Measurements from ENCODE around the gene TANGO2. TPM values are rescaled to one million over a fixed set of nuclear protein-coding genes. Genes with fewer than 3 reads are reported as not detected.

TANGO2 gene
- total and polyA plus RNA-seq, 10 of the 15 experiments (the other 5 are each of a cell fraction or from before 2014, with no cell fraction given) = 4.0 to 24.8 (median 20.9) TPM

DNA sequence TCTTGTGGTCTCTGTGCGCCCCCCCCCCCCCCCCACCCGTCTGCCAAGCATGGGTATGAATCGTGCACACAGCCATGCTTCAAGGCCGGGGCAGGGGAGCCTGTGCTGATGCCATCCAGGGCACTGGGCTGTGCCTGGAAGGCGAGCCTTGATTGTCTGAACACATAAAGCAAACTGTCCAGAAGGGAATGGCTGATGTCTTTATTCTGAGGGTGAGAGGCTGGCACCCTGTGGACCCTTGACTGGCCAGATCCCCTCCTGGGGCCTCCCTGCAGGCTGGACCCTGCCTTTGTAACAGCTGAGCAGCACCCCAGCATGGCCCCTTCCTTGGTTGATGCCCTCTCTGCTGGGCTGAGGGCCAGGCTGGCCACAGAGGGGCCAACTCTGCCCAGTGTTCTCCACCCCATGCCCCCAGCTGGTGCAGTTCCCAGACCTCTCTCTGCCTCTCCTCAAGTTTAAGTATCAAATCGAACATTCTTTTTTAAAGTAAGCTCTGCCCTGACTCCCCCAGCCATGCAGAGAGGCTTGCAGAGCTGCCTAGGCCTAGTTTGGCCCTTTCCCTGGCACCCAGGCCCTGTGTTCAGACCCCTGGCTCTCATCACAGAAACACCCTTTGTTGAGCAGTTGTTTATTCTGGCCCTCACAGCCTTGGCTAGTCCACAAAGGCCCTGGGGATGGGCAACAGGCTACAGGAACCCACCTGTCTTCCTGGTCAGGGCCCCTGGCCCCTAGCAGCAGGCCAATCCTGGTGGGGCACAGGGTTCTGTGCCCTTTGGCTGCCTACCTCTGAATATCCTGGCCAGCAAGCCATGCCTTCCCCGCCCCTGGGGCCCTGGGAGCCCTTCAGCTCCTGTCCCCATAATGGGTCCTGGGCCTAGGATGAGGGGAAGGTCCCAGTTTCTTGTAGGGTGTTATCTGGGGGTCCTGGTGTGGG is 91.0 kb downstream of the TANGO2 start (continued):
- TF ChIP-seq, protein P1, sequence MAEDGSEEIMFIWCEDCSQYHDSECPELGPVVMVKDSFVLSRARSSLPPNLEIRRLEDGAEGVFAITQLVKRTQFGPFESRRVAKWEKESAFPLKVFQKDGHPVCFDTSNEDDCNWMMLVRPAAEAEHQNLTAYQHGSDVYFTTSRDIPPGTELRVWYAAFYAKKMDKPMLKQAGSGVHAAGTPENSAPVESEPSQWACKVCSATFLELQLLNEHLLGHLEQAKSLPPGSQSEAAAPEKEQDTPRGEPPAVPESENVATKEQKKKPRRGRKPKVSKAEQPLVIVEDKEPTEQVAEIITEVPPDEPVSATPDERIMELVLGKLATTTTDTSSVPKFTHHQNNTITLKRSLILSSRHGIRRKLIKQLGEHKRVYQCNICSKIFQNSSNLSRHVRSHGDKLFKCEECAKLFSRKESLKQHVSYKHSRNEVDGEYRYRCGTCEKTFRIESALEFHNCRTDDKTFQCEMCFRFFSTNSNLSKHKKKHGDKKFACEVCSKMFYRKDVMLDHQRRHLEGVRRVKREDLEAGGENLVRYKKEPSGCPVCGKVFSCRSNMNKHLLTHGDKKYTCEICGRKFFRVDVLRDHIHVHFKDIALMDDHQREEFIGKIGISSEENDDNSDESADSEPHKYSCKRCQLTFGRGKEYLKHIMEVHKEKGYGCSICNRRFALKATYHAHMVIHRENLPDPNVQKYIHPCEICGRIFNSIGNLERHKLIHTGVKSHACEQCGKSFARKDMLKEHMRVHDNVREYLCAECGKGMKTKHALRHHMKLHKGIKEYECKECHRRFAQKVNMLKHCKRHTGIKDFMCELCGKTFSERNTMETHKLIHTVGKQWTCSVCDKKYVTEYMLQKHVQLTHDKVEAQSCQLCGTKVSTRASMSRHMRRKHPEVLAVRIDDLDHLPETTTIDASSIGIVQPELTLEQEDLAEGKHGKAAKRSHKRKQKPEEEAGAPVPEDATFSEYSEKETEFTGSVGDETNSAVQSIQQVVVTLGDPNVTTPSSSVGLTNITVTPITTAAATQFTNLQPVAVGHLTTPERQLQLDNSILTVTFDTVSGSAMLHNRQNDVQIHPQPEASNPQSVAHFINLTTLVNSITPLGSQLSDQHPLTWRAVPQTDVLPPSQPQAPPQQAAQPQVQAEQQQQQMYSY (CRISPR knock-in tag; IDR thresholded peaks at IDR 0.05) = no peak
- TF ChIP-seq NRF1 (conservative IDR thresholded peaks at IDR 0.05; ENCODE audit: low read depth, low read length) = no peak
- TF ChIP-seq GABPA (IDR thresholded peaks at IDR 0.05; ENCODE audit: low read depth) = no peak
- TF ChIP-seq MXI1 (IDR thresholded peaks at IDR 0.05; ENCODE audit: low read depth, low read length) = no peak
- TF ChIP-seq POLR2AphosphoS5 (IDR thresholded peaks at IDR 0.05; ENCODE audit: low read length) = peak; percentile 17; the same call in 1 of the 2 replicates
- no peak for TF ChIP-seq DPF2 (IDR thresholded peaks at IDR 0.05)
